T1000 (cell line): ENCODE data around the gene FBXL17.

Source experiments
- DNase-seq: peaks from one replicate; lab custom pipeline; 2025; ENCODE audit warnings: mixed read lengths; lab: John Stamatoyannopoulos, UW

The FBXL17 gene

DNA sequence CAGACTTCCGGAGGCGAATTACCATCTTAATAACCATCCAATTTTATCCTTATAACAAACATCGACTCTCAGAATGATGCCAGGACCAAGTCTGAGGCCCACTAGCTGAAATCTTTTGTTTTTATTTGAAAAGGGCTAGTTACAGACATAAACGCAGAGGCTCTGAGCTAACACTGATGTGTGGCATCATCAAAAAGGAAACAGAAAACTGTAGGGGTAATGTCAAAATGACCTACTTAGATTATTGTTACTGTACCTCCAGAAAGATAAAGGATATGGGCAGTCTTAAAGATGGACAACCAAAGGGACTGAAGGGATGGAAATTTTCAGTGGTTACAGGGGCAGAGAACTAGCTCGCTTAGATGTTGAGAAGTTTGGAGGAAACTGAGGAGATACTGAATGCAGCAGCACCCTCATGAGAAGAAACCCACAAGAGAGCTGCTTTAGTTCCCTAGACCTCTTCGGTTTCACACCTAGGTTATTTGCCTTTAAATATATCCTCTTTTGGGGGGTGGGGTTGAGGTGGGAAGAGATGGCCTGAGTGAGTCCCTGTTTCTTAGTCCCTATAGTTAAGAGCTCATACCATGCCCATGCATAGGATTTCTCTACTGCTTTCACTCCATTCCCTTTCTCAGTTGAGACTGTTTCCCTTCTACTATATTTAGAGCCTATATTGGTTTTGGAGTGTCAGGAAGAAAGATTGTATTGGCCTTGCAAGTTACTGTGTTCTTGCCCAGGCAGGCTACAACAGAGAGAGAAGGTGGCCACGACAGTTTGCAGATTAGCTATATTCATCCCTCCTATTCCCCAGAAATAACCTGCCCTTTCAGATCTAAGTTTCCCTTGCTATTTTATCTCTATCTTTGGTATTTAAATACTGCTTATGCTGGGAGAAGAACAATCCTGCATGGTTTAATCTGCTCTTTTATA, 390.8 kb downstream of the FBXL17 start:
- no peak for DNase-seq

DNA sequence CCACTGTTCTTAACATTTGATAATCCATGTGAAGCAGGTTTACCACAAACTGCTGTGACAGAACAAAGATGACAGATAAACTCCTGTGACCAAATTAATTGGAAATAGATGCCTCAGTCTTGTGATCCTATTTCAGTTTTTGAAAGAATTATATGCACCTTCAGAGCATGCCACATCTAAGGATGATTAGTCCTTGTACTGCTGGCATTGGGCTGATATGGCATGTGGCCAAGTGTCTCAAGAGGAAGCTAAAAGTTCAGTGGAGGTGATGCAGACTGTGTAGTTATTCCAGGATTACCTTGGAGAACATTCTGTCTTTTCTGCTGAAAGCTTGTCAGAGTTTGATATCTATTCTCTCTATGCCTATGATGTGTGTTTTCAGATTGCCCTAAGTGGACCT, 396.8 kb downstream of the FBXL17 start:
- DNase-seq: peak; percentile 2

DNA sequence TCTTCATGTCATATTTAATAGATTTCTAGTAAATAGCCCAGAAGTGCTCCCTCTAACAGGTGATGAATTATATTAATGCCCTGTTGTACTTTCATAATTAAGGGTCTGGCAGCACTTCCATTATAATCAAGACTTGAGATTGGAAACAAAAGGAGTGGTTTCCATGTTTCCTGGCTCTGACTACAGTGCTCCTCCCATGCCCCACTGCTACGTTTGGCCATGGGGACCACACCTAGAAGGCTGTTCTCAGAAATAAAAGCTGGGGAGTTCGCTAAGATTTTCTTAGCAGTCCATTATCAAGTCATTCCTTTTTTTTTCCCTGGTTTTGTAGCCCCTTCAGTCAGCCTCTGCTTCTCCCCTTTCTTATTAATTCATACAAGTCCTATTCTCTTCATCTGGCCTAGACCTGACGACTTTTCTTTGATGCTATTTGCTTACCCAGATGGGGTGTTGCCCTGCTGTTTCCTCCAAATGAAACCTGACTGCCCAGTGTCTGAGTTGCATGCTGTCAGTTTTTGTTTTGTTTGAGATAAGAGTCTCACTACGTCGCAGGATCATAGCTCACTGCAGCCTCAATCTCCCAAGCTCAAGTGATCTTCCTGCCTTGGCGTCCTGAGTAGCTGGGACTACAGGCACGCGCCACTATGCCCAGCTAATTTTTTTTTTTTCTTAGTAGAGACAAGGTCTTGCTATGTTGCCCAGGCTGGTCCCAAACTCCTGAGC, 399.0 kb downstream of the FBXL17 start:
- no peak for DNase-seq

DNA sequence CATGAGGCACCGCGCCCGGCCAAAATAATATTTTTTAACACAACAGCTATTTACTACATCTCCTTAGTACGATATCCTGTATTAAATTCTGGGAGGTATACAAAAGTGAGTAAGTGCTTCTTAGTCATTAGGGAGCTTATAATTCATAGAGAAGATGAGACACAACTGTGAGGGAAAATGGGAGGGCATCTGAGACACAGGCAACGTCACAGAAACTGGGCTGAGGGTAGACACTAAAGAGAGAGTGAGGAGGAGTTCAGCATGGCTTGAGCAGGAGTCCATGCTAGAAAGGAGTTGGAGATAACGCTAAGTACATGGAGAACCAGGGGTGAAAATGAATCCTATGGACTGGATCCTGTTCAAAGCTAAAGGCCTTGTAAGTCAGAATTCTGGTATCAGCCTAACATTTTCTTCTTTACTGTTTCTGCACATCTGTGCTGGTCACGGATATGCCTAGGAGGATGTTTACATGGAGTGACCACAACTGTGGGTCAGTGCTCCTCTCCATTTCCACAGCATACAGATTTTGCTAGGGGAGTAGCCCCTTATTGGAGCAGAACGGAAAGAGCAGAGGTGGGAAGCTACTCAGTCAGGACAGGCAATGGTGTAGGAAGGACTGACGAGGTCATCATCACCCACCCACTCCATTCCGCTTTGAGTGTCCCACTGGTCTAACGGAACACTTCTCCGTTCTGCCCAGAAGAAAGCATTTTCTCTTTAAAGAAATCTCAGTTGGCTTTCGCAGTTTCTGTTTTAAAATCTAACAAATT, 400.8 kb downstream of the FBXL17 start:
- no peak for DNase-seq

DNA sequence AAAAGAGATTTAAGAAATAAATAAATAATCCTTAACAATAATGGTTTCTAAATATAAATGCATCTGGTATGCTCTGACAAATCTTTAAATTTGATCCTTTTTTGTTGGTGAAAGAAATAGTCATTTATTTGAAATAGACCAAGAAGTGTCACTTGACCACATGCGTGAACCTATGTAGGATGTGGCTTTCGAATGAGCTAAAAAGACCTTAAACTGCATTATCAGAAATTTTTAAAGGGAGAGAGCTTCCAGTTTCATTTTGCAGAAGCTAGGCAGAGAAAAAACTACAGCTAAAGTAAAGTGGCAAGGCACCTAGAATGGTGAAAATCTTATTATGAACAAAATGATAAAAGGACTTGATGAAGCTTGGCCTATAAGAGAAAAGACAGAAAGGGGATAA, 402.0 kb downstream of the FBXL17 start:
- no peak for DNase-seq

DNA sequence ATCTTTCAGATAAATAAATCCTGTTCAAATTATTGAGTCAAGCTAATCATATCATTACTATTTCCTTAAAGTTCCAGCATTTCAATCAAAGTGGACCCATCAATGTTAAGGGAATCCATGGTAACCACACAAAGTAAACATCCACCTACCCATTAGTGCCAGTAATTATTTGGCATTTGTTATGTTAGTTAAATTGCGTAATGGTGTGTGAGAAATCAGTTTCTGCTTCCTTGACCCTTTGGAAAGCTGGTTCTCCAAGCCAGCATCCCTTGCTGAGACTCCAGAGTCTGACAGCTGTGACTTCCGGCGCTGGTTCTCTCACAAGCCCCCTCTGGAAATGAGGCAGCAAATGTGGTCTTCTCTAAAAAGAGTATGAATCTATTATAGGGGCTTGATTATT, 402.6 kb downstream of the FBXL17 start:
- no peak for DNase-seq

DNA sequence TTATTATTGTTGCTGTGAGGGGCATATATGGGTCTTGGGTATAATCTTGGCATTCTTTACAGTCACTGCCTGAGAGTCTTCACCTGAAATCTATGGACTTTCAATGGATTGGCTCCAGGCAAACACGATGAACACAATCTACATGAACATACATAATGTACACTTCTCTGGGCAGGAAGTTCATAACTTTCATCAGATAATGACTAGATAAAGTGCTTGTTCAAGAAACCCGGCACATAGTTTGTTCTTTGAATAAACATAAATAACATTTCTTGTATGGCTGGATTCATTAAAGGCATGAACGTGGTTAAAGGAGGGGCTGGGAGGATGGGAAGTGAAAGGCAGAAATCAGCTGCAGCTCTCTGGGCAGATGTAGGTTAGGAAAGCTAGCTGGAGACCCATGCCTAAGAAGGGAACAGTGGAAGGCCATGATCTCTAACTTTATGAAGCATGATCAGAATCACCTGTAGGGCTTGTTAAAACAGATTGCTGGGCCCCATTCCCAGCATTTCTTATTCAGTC, 404.3 kb downstream of the FBXL17 start:
- DNase-seq: no peak

DNA sequence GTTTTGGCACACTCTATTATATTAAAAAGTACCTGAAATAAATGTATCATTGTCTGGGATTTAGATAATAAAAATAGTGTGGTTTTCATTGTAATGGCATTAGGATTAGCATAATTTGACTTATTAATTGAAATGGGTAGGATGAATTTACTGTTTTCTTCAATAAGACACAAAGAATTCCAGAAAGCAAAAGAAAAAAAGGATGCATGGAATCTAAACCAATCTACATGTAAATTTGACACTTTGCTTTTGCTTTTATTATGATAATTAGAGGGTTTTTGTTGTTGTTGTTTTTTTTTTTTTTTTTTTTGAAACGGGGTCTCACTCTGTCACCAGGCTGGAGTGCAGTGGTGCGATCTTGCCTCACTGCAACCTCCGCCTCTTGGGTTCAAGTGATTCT, 406.3 kb downstream of the FBXL17 start:
- no peak for DNase-seq

DNA sequence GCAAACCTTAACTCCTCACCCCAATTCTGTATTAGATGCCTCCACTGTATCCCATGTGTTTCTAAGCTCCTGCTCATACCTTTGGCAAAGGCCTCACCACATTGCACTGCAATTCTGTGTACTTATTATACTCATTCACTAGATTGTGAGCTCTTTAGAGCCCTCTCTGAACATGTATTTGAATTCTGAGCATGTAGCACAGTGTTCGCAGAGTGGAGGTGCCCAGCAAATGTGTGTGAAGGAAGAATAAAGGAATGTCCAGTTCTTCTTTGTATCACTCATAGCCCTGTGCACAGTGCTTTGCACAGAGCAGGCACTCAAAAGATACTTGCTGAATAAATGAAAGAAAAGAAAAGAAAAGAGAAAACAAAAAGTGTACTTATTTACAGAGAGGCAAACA, 410.1 kb downstream of the FBXL17 start:
- no peak for DNase-seq

DNA sequence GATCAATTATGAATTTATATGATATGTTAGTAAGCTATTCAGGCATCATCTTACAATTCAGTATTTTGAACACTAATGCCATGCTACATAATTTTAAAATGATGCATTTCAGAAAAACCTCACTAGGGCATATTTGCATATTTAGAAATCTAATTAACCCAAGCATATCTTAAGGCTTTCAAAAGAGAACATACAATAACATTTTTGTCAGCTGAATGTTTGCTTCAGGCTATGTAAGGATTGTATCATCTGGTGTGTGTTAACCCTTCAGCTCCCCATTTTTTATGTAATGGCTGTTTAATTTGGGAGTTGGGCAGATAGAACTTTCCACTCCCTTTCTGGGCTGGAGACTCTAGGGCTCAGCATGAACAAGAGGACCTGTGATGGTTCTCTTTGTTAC, 412.1 kb downstream of the FBXL17 start:
- no peak for DNase-seq

DNA sequence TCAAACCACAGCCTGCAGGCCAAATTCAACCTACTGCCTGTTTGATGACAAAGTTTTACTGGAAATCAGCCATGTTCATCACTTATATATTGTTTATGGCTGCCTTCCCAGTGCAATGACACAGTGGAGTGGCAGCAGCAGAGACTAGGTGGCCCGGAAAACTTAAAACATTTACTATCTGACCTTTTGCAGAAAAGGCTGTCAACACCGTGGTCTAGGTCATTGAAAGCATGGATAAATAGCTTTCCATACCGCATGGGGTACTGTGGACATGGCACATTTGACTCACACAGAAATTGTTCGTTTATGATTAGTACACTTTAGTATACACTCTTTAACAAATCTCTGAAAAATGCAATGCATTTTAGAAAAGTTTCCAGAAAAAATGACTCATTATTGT, 412.9 kb downstream of the FBXL17 start:
- peak; percentile 69 for DNase-seq

DNA sequence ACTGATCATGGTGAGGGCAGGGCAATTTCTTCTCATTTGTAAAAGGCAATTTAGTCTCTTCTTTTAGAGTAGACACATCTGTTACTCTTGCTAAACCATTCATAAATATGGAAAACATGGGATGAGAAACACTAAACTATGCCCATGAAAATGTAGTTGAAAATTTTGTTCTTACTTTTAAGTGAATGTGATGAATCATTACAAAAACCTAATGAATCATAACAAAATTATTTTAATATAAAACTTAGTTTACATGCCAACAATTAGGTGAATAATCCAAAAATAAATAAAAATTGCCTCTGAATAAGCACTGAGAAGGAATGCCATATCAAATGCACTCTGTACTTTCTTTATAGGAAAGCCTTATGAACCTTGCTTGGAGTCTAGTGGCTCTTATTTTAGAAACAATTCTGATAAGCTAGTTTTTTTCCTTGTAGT, 413.5 kb downstream of the FBXL17 start:
- no peak for DNase-seq

DNA sequence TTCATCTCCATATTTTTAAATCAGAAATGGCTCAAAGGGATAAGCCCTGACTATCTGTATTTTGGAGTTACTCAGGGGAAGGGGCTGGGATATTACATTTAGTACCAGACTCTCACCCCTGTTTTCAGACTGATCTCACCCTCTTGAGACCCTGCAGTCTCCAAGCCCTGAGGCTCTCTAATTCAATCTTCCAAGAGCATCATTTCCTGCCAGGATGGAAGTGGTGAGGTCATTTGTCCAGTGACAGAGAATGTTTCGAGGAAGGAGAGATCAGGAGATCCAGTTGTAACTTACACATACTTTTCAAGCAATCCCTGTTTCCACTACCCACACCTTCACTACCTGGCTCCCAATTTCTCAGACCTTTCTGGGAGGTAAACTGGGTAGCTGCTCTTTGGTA, 415.7 kb downstream of the FBXL17 start:
- no peak for DNase-seq

DNA sequence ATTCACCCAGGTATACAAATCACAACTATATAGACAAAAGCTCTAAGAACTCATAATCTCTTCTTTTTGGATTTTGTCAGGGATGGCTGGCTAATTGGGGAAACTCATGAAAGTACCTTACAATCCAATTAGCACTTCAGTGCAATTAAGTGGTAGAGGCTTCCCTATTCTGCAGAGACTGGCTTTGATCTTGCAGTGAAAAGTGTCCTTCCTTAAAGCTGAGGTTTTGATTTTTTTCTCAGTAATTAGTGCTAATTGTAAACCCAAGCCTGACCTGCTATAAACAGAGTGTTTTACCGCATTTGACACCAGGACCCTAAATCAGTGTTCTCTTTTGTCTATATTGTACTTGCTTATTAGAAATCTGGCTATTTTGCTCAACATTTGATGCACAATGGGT, 417.2 kb downstream of the FBXL17 start:
- DNase-seq: no peak

DNA sequence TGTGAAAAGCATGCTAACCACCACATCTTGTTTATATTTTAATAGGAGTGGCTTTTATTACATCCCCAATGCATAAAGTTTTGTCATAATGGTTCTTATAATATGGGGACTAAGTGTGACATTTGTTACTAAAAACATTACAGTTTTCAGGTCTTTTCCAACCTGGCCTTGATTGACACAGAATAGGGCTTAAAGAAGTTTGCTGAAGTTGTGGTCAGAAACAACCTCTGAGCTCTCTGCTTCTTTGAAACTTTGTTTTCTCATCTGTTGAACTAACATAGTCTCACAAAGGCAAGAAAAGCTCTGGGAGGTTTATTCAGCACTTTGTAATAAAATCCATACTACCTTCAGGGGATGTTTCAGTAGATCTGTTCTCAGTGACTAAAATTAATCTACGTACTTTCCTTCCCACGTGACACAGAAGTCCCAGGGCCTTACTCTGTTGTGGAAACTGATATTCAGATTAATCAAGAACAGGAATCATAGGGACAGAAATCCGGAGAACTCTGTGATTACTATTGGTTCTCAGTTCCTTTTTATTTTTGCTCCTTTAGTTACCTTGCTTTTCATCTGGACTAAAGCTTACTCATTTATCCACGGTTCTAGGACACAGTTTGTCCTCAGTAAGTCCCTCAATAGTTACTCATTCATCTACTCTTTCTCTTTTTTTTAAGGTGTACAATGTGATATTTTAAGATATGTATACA, 422.2 kb downstream of the FBXL17 start:
- DNase-seq: no peak

DNA sequence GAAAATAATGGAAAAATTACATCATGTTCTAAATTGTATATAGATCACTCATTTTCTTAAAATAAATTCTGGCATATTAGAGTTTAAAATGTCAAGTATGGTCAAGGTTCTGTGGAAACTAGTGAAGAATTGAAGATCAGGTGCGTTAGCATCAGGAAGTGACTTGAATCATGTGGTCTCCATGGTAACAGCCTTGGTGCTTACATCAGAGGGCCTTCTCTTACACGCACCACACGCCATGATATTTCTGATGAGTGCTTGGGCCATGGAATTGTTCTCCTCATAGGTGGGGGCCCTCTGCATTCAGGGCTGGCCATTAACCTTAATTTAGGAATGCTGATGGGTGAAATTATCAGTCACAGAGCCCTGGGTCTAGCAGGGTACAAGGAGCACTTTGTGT, 423.0 kb downstream of the FBXL17 start:
- DNase-seq: no peak

DNA sequence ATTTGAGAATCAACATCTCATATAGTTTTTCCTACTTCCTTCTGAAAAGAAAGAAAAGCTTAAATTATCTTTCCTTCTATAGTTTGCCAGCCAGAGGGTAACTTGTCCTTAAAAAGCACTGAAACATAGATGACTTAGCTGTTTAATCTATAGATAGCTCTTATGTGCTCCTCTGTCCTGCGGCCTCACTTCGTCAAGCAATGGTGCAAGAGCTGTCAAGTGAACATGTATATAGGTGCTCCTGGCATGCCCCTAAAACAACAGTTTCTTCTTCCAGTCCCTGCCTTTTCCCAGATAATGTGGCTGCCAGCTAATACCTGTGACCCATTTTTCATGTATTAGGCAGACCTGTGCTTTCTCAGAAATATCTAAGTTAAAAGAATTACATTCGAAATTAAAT, 423.5 kb downstream of the FBXL17 start:
- DNase-seq: no peak

DNA sequence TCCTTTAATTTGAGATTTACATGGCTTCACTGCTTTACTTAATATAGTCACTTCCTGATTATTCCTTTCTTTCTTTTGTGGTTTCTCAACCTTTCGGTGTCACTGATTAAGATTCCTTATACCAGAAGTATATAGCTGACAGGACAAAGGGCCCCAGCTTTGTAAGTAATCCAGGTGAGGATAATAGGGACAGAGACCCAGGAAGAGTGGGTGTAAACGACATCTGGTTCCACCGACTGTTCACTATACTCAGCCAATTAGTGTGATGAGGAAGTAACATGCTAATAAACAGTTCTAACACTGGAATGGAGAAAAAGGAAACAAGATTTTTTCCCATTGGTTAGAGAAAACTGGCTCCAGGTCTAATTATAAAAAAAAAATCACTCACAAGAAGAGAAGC, 424.8 kb downstream of the FBXL17 start:
- no peak for DNase-seq

DNA sequence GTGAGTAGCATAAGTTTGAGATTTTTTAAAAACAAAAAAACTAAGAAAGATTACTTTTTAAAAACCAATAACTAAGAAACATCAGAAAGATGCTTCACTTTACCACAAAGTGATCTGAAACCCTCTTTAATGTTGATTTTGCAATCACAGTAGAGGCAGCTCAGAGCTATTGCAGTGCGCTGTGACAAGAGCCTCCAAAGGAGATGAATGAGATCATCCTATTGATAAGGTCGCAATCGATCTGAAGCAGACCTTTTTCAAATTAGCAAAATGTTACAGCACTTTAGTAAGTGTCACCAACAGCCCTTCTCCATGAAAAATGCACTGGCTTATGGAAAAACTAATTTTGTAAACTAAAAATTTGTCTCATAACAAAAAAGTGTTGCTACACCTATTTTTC, 426.6 kb downstream of the FBXL17 start:
- DNase-seq: no peak

DNA sequence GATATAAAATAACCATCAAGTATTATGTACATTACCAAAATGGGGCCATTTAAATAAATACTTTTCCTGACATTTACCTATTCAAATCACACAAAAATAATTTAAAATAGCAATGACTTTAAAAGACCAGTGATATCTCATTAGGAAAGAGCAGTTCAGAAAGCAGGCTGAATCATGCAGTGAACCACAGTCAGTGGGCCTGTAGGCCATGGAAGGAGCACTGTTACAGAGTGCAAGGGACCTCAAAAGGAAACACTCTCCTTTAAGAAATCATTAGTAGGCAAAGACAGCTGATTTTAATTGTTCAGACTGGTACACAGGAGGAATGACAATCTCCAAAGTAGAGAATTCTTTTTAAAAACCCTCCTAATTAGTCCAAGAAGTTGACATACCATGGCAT, 427.6 kb downstream of the FBXL17 start:
- DNase-seq: no peak

DNA sequence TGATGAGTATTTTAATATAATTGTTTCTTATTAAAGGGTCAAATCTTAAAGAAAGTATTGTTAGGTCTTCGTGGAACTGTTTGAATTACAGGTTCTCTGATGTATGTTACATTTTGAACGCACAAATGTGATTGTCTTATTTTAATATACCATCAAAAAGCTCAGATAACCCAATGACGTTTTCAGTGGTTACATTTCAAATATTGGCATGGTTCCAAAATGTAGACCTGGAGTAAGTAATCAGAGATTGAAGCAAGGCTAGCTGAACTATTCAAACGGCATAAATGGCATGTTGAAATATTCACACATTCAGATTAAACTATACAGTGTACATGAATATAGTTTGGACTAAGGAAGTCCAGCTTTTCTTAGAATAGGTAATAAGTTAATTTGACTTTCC, 429.4 kb downstream of the FBXL17 start:
- no peak for DNase-seq

DNA sequence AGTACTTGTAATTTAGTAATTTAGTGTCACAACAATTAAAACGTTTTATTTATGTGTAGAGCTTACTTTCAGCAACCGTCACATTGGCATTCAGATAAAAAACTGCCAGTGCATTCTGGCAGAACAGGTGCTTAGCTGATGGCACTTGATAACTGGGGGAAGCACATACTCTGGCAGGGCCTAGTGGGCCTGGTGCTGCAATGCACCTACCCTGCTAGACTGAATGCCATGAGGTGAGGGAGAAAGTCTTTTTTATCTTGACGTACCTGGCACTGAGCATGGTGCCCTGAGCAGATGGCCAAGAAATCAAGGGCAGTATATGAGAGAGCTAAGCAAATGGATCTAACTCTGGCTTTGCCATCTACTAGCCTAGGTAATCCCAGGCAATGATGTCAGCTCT, 430.6 kb downstream of the FBXL17 start:
- no peak for DNase-seq
